ENCODE measurements around the gene TRIP10. TPM values are rescaled to one million over a fixed set of nuclear protein-coding genes. Genes with fewer than 3 reads are reported as not detected.
"Not testable (repeated sequence)": the region's sequence is repeated elsewhere in the genome, so short reads cannot be mapped to it uniquely, and the experiment has no call there.

Gene TRIP10
- total and polyA plus RNA-seq, 8 donors, result 30.1 to 111 (median 66.8) TPM

DNA sequence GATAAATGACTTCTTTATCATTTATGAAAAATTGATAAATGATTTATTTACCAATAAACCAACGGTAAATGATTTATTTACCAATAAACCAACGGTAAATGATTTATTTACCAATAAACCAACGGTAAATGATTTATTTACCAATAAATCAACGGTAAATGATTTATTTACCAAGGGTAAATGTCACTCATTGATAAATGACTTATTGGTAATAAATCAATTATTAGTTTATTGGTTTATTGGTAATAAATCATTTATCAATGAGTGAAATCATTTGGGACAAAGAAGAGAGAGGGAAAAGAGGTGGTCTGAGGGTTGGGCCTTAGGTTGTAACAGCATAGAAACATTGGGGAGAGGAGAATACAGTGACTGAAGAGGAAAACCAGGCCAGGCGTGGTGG, 54.5 kb downstream of the TRIP10 start:
- no peak for DNase-seq
- Histone ChIP-seq H3K4me1 (no peaks in the 10 kb centered on the region), H3K9me3 (peaks cover 5 to 16% (median 13%) of the 10 kb centered on the region in 4 donors), H3K36me3 (no peaks in the 10 kb centered on the region), H3K4me3 (no peak overlapping the region), H3K27me3 (peaks cover 0 to 13% (median 0%) of the 10 kb centered on the region in 3 donors), H3K27ac (no peak overlapping the region)
- intact Hi-C loops (cut with DNase I; ENCODE audit: low total_unique reads), result no loop called here
- WGBS, 5 donors, result 86 to 92% (median 90%) methylated on average over 5 of the region's 5 CpGs
- TF ChIP-seq EP300 (IDR thresholded peaks at IDR 0.05) (no peak), POLR2AphosphoS5 (IDR thresholded peaks at IDR 0.05) (no peak), POLR2A (IDR thresholded peaks at IDR 0.05) (no peak)
- TF ChIP-seq, protein P1, sequence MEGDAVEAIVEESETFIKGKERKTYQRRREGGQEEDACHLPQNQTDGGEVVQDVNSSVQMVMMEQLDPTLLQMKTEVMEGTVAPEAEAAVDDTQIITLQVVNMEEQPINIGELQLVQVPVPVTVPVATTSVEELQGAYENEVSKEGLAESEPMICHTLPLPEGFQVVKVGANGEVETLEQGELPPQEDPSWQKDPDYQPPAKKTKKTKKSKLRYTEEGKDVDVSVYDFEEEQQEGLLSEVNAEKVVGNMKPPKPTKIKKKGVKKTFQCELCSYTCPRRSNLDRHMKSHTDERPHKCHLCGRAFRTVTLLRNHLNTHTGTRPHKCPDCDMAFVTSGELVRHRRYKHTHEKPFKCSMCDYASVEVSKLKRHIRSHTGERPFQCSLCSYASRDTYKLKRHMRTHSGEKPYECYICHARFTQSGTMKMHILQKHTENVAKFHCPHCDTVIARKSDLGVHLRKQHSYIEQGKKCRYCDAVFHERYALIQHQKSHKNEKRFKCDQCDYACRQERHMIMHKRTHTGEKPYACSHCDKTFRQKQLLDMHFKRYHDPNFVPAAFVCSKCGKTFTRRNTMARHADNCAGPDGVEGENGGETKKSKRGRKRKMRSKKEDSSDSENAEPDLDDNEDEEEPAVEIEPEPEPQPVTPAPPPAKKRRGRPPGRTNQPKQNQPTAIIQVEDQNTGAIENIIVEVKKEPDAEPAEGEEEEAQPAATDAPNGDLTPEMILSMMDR (IDR thresholded peaks at IDR 0.05), result no peak

DNA sequence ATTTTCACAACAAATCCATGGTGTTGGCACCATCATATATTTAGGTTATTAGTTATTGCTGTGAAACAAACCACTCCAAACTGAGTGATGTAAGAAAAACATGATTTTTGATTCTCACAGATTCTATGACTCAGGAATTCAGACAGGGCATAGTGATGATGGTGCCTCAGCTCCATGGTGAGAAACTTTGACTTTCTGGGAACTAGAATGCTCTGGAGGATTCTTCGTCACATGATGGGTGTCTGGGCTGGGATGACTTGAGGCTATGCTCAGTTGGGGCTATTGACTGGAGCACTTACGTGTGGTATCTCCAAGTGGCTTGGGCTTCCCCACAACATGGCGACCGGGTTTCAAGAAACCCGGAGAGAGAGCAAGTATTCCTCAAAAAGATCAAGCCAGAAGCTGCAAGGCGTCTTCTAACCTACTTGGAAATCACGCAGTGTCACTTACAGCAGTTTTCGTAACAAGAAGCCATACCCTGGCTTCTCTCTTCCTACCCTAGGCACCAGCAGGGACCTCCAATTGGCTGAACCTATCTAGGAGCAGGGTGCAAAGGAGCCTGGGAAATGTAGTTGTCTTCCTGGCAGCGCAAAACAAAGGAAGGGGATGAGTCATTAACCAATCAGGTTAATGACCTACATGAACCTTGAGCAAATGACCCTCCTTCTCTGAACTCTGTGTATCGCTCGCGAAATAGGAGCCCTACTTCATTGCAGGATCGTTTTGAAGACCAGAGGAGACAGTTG, 55.4 kb downstream of the TRIP10 start:
- Histone ChIP-seq H3K4me3 (no peak overlapping the region), H3K4me1 (peaks cover 0 to under 1% (median 0%) of the 10 kb centered on the region in 4 donors), H3K9me3 (peaks cover 5 to 16% (median 13%) of the 10 kb centered on the region in 4 donors), H3K27me3 (peaks cover 0 to 13% (median 0%) of the 10 kb centered on the region in 3 donors), H3K27ac (no peak overlapping the region), H3K36me3 (no peaks in the 10 kb centered on the region)
- TF ChIP-seq POLR2AphosphoS5 (IDR thresholded peaks at IDR 0.05), result no peak
- TF ChIP-seq, protein P1 (IDR thresholded peaks at IDR 0.05), result no peak
- no peak for TF ChIP-seq POLR2A (IDR thresholded peaks at IDR 0.05)
- WGBS, 5 donors, result 65 to 90% (median 80%) methylated on average over 7 to 13 of the region's 13 CpGs
- no peak for DNase-seq
- intact Hi-C loops (cut with DNase I; ENCODE audit: low total_unique reads), result no loop called here

DNA sequence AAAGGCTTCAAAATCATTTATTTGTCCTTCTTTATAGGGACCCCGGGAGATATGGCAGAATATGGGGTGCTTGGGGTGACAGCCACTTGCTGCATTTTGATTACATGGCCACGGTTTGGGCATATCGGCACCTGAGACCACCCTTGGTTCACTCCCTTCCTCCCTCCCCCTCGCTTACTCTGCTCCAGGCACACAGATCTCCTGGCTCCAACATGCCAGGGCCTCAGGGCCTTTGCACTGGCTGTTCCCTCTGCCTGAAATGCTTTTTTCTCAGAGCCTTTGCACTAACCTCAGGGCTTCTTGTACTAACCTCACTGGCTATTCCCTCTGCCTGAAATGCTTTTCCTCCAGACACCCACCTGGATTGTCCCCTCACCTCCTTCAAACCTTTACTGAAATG, 56.8 kb downstream of the TRIP10 start:
- no peak overlapping the region for H3K27ac ChIP-seq
- TF ChIP-seq, protein P1 (IDR thresholded peaks at IDR 0.05), result no peak
- no peak for TF ChIP-seq POLR2A (IDR thresholded peaks at IDR 0.05)
- no peak for TF ChIP-seq EP300 (IDR thresholded peaks at IDR 0.05)
- no peak for TF ChIP-seq POLR2AphosphoS5 (IDR thresholded peaks at IDR 0.05)
- peaks cover 5 to 16% (median 13%) of the 10 kb centered on the region in 4 donors for H3K9me3 ChIP-seq
- no peaks in the 10 kb centered on the region for H3K36me3 ChIP-seq
- peaks cover 0 to 22% (median 0%) of the 10 kb centered on the region in 3 donors for H3K27me3 ChIP-seq
- intact Hi-C loops (cut with DNase I; ENCODE audit: low total_unique reads), result no loop called here
- peaks cover under 1 to 15% (median 4%) of the 10 kb centered on the region in 4 donors for H3K4me1 ChIP-seq
- DNase-seq, result no peak
- whole genome bisulfite sequencing, 5 donors, result 89 to 92% (median 89%) methylated on average over 4 of the region's 4 CpGs
- no peak overlapping the region for H3K4me3 ChIP-seq

DNA sequence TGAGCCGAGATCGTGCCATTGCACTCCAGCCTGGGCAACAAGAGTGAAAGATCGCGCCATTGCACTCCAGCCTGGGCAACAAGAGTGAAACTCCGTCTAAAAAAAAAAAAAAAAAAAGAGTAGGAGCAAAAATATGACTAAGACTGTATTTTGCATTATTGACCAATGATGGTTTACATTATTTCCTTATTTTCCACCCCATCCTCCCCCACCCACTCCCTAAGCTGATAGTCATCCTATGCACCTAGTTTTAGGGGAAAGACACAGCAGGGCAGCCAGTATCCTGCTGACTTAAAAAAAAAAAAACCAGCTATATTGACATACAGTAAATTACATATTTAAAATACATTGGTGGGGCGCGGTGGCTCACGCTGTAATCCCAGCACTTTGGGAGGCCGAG, 58.2 kb downstream of the TRIP10 start:
- Histone ChIP-seq H3K4me3 (no peak overlapping the region), H3K36me3 (no peaks in the 10 kb centered on the region), H3K27me3 (peaks cover 0 to 33% (median 0%) of the 10 kb centered on the region in 3 donors), H3K9me3 (peaks cover 5 to 16% (median 13%) of the 10 kb centered on the region in 4 donors), H3K27ac (no peak overlapping the region), H3K4me1 (peaks cover 5 to 20% (median 9%) of the 10 kb centered on the region in 4 donors)
- no peak for DNase-seq
- WGBS, 5 donors, result 76 to 88% (median 86%) methylated on average over 9 of the region's 9 CpGs
- TF ChIP-seq POLR2AphosphoS5 (IDR thresholded peaks at IDR 0.05) (no peak), EP300 (IDR thresholded peaks at IDR 0.05) (no peak), POLR2A (IDR thresholded peaks at IDR 0.05) (no peak)
- TF ChIP-seq, protein P1 (IDR thresholded peaks at IDR 0.05), result no peak
- intact Hi-C loops (cut with DNase I; ENCODE audit: low total_unique reads), result no loop called here

DNA sequence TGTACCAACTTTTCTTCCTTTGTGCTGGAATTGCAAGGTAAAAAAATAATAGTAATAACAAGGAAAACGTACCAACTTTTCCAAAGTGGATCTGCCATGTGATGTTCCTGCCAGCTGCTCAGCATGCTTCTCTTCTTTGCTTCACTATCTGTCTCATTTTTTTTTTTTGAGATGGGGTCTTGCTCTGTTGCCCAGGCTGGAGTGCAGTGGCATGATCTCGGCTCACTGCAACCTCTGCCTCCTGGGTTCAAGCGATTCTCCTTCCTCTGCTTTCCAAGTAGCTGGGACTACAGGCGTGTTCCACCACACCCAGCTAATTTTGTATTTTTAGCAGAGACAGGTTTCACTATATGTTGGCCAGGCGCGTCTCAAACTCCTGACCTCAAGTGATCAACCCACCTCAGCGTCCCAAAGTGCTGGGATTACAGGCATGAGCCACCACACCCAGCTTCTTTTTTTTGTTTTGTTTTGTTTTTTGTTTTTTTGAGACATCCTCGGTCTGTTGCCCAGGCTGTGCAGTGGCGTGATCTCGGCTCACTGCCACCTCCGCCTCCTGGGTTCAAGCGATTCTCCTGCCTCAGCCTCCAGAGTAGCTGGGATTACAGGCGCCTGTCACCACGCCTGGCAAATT, 60.8 kb downstream of the TRIP10 start:
- Histone ChIP-seq H3K27ac (peak overlapping the region in 2 of 5 donors; percentile 75 to 81), H3K4me1 (peaks cover 5 to 29% (median 9%) of the 10 kb centered on the region in 4 donors), H3K27me3 (peaks cover 0 to 48% (median 0%) of the 10 kb centered on the region in 3 donors)
- H3K36me3 ChIP-seq; DNase-seq; H3K9me3 ChIP-seq; intact Hi-C loops (cut with DNase I; ENCODE audit: low total_unique reads); H3K4me3 ChIP-seq: not testable (repeated sequence)
- 70 to 81% (median 77%) methylated on average over 14 of the region's 14 CpGs for WGBS, 5 donors
